ENCODE measurements around the gene MCF2L. TPM values are rescaled to one million over a fixed set of nuclear protein-coding genes. Genes with fewer than 3 reads are reported as not detected.

The MCF2L gene
- total and polyA plus RNA-seq, 2 experiments from 2014 or later: 4.8 to 25.6 TPM

DNA sequence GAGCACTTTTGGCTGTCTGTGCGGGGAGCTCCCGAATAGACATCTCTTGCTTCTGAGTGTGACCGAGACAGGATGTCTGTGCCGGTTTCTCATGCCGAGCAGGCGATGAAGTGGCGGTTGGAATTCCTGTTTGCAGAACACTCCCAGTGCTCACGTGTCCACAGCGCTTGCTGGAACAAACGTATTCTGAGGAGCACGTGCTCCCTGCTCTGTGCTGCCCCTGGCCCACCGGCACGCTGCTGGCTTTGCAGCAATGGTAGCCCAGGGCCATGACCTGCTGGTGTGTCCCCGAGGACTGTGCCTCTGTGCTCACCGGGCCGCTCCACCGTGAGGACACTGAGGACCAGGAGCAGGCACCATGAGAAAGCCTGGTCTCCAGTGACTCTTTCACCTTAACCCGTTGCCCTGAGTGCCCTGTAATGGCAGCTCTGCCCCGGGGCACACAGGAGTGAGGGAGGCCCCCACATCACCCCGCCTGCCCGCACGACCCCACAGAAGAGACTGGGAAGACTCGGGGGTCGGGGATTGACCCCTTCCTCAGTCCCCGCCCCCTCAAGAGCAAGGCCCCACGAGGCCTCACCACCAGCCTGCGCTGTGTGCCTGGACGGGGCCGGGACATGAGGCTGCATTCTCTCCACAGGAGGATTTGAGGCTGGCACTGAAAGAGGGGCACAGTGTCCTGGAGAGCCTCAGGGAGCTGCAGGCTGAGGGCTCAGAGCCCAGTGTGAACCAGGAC is 96.6 kb downstream of the MCF2L start (continued):
- TF ChIP-seq, protein P1, sequence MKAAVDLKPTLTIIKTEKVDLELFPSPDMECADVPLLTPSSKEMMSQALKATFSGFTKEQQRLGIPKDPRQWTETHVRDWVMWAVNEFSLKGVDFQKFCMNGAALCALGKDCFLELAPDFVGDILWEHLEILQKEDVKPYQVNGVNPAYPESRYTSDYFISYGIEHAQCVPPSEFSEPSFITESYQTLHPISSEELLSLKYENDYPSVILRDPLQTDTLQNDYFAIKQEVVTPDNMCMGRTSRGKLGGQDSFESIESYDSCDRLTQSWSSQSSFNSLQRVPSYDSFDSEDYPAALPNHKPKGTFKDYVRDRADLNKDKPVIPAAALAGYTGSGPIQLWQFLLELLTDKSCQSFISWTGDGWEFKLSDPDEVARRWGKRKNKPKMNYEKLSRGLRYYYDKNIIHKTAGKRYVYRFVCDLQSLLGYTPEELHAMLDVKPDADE (IDR thresholded peaks at IDR 0.05): no peak
- TF ChIP-seq, protein P2, sequence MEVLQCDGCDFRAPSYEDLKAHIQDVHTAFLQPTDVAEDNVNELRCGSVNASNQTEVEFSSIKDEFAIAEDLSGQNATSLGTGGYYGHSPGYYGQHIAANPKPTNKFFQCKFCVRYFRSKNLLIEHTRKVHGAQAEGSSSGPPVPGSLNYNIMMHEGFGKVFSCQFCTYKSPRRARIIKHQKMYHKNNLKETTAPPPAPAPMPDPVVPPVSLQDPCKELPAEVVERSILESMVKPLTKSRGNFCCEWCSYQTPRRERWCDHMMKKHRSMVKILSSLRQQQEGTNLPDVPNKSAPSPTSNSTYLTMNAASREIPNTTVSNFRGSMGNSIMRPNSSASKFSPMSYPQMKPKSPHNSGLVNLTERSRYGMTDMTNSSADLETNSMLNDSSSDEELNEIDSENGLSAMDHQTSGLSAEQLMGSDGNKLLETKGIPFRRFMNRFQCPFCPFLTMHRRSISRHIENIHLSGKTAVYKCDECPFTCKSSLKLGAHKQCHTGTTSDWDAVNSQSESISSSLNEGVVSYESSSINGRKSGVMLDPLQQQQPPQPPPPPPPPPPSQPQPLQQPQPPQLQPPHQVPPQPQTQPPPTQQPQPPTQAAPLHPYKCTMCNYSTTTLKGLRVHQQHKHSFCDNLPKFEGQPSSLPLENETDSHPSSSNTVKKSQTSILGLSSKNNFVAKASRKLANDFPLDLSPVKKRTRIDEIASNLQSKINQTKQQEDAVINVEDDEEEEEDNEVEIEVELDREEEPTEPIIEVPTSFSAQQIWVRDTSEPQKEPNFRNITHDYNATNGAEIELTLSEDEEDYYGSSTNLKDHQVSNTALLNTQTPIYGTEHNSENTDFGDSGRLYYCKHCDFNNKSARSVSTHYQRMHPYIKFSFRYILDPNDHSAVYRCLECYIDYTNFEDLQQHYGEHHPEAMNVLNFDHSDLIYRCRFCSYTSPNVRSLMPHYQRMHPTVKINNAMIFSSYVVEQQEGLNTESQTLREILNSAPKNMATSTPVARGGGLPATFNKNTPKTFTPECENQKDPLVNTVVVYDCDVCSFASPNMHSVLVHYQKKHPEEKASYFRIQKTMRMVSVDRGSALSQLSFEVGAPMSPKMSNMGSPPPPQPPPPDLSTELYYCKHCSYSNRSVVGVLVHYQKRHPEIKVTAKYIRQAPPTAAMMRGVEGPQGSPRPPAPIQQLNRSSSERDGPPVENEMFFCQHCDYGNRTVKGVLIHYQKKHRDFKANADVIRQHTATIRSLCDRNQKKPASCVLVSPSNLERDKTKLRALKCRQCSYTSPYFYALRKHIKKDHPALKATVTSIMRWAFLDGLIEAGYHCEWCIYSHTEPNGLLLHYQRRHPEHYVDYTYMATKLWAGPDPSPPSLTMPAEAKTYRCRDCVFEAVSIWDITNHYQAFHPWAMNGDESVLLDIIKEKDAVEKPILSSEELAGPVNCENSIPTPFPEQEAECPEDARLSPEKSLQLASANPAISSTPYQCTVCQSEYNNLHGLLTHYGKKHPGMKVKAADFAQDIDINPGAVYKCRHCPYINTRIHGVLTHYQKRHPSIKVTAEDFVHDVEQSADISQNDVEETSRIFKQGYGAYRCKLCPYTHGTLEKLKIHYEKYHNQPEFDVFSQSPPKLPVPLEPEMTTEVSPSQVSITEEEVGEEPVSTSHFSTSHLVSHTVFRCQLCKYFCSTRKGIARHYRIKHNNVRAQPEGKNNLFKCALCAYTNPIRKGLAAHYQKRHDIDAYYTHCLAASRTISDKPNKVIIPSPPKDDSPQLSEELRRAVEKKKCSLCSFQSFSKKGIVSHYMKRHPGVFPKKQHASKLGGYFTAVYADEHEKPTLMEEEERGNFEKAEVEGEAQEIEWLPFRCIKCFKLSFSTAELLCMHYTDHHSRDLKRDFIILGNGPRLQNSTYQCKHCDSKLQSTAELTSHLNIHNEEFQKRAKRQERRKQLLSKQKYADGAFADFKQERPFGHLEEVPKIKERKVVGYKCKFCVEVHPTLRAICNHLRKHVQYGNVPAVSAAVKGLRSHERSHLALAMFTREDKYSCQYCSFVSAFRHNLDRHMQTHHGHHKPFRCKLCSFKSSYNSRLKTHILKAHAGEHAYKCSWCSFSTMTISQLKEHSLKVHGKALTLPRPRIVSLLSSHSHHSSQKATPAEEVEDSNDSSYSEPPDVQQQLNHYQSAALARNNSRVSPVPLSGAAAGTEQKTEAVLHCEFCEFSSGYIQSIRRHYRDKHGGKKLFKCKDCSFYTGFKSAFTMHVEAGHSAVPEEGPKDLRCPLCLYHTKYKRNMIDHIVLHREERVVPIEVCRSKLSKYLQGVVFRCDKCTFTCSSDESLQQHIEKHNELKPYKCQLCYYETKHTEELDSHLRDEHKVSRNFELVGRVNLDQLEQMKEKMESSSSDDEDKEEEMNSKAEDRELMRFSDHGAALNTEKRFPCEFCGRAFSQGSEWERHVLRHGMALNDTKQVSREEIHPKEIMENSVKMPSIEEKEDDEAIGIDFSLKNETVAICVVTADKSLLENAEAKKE (CRISPR knock-in tag; IDR thresholded peaks at IDR 0.05): no peak
- TF ChIP-seq CREB1 (CRISPR knock-in tag; IDR thresholded peaks at IDR 0.05; ENCODE audit: low read depth) (no peak), NANOG (IDR thresholded peaks at IDR 0.05; ENCODE audit: borderline replicate concordance) (no peak), EZH2phosphoT487 (IDR thresholded peaks at IDR 0.05; ENCODE audit: unreplicated experiment) (no peak)

DNA sequence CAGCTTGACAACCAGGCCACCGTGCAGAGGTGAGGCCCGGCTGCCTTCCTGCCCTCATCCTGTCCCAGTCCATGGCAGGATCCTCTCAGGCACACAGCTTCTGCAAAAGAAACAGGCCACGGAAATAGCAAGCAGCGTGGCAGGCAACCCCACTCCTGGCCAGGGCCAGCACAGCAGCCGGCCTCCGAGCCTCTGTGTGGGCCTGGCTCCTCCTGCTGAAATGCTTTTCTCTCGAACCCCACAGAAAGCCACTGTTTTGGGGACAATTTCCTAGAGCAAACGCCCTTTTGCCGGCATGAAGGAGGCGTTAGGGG is 97.1 kb downstream of the MCF2L start:
- Mint-ChIP-seq H3K27ac (no peak overlapping the region), H3K4me3 (no peak overlapping the region), H3K36me3 (ENCODE audit: low read depth) (no peaks in the 10 kb centered on the region; the same call in 2 of the 3 replicates), H3K4me1 (peaks cover 8% of the 10 kb centered on the region), H3K27me3 (ENCODE audit: insufficient read depth, low read depth, poor library complexity) (peaks cover 12% of the 10 kb centered on the region), H3K9me3 (no peaks in the 10 kb centered on the region)
- Histone ChIP-seq H3K4me3 (no peak overlapping the region), H3K27ac (ENCODE audit: low read depth) (no peak overlapping the region), H3K36me3 (ENCODE audit: insufficient read depth) (no peaks in the 10 kb centered on the region), H3K79me2 (replicated peaks; ENCODE audit: insufficient read depth) (no peaks in the 10 kb centered on the region), H3K27me3 (ENCODE audit: insufficient read depth) (no peaks in the 10 kb centered on the region), H3K4me1 (ENCODE audit: insufficient read depth) (no peaks in the 10 kb centered on the region), H2AFZ (no peak overlapping the region), H3F3A (replicated peaks; ENCODE audit: low read depth) (no peaks in the 10 kb centered on the region), H4K20me1 (replicated peaks; ENCODE audit: insufficient read depth) (no peaks in the 10 kb centered on the region), H3K9me2 (ENCODE audit: insufficient read depth) (no peaks in the 10 kb centered on the region), H3K4me2 (no peak overlapping the region)
- no peak for DNase-seq (ENCODE audit: low spot score)
- ATAC-seq: no peak
- TF ChIP-seq CREB1 (CRISPR knock-in tag; IDR thresholded peaks at IDR 0.05; ENCODE audit: low read depth) (no peak), EZH2 (IDR thresholded peaks at IDR 0.05; ENCODE audit: low read depth, unreplicated experiment) (no peak), NANOG (IDR thresholded peaks at IDR 0.05; ENCODE audit: borderline replicate concordance) (no peak), EZH2phosphoT487 (IDR thresholded peaks at IDR 0.05; ENCODE audit: unreplicated experiment) (no peak)
- TF ChIP-seq, protein P3, sequence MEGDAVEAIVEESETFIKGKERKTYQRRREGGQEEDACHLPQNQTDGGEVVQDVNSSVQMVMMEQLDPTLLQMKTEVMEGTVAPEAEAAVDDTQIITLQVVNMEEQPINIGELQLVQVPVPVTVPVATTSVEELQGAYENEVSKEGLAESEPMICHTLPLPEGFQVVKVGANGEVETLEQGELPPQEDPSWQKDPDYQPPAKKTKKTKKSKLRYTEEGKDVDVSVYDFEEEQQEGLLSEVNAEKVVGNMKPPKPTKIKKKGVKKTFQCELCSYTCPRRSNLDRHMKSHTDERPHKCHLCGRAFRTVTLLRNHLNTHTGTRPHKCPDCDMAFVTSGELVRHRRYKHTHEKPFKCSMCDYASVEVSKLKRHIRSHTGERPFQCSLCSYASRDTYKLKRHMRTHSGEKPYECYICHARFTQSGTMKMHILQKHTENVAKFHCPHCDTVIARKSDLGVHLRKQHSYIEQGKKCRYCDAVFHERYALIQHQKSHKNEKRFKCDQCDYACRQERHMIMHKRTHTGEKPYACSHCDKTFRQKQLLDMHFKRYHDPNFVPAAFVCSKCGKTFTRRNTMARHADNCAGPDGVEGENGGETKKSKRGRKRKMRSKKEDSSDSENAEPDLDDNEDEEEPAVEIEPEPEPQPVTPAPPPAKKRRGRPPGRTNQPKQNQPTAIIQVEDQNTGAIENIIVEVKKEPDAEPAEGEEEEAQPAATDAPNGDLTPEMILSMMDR (conservative IDR thresholded peaks at IDR 0.05; ENCODE audit: low read depth in 2 of 2): no peak
